Activated CD8-positive, alpha-beta memory T cell treated with anti-CD3 and anti-CD28 coated beads, Interleukin-2, amount 10 ng/mL, durations not matched to agents 7 days and 5 days (primary cell): ENCODE measurements around the gene IGF1R. TPM values are rescaled to one million over a fixed set of nuclear protein-coding genes. Genes with fewer than 3 reads are reported as not detected.

Source experiments
- ATAC-seq: fragments of 150-1000 bp; cut with Tn5 transposase; one replicate; pipeline ENCODE4 v1.10.0; 2021; ENCODE audit warnings: moderate library complexity
- CTCF ChIA-PET: fragments of 350-600 bp; sonication (Branson Sonifier 250); formaldehyde crosslinking; loops from one replicate; lab custom pipeline; 2021; ENCODE audit warnings: antibody characterized with exemption; lab: Charles Lee
- DNase-seq: peaks from one replicate; pipeline ENCODE4 v3.0.0-alpha.2; 2020
- H3K27ac Mint-ChIP-seq: one replicate; pipeline ENCODE4 v1.8.0; 2021; ENCODE audit warnings: mild to moderate bottlenecking, mixed read lengths
- H3K27me3 Mint-ChIP-seq: one replicate; pipeline ENCODE4 v1.8.0; 2021; ENCODE audit warnings: mixed read lengths
- H3K36me3 Mint-ChIP-seq: one replicate; pipeline ENCODE4 v1.8.0; 2021; ENCODE audit warnings: mild to moderate bottlenecking, mixed read lengths
- H3K4me1 Mint-ChIP-seq: one replicate; pipeline ENCODE4 v1.8.0; 2021; ENCODE audit warnings: mixed read lengths
- H3K4me3 Mint-ChIP-seq: one replicate; pipeline ENCODE4 v1.8.0; 2021; ENCODE audit warnings: mild to moderate bottlenecking, moderate library complexity, mixed read lengths
- H3K9me3 Mint-ChIP-seq: one replicate; pipeline ENCODE4 v1.8.0; 2022; ENCODE audit warnings: low read depth, mixed read lengths
- total RNA-seq, 2 experiments: library from RNA; stranded (reverse); gene quantifications; one replicate each; pipeline ENCODE4 v1.2.3, GENCODE V29; 2021

IGF1R gene
- total RNA-seq, 2 experiments from 2014 or later, result 6.2 to 7.0 TPM

DNA sequence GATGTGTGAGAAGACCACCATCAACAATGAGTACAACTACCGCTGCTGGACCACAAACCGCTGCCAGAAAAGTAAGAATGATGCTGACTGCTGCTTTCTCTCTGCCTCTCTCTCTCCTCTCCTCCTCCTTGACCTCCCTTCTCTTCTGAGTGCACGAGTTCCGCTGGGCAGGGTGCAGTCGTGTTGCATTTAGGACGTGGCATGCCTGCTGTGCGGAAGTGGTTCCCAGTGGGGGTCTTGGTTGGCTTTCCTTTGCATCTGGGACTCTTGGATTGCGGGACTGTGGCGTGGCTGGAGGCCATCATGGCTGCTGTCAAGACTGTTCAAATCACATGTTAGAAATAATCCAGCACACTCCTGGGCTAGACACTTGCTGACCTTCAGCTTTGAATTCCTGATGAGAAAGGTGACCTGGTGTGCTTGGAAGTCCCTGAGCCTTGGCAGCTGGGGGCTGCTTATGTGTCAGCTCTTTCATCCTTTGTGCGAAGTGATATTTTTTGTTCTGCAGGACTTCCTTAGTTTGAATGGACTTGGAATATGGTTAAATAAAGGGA, 59.8 kb downstream of the IGF1R start:
- Mint-ChIP-seq H3K4me3 (no peak overlapping the region), H3K27me3 (no peaks in the 10 kb centered on the region), H3K27ac (no peak overlapping the region), H3K36me3 (peaks cover 3% of the 10 kb centered on the region), H3K9me3 (no peaks in the 10 kb centered on the region), H3K4me1 (peaks cover 2% of the 10 kb centered on the region)
- DNase-seq (no peak), ATAC-seq (no peak)
- CTCF ChIA-PET, result no interaction called here

- Mint-ChIP-seq H3K27ac (no peak overlapping the region), H3K36me3 (peaks cover 3% of the 10 kb centered on the region), H3K4me3 (no peak overlapping the region), H3K27me3 (no peaks in the 10 kb centered on the region), H3K9me3 (no peaks in the 10 kb centered on the region), H3K4me1 (peaks cover 17% of the 10 kb centered on the region)
- ATAC-seq, result no peak
- CTCF ChIA-PET, result no interaction called here
- DNase-seq, result no peak
Observed at GRCh38 chr15:98711810-98712209, 63.5 kb downstream of the IGF1R start.

DNA sequence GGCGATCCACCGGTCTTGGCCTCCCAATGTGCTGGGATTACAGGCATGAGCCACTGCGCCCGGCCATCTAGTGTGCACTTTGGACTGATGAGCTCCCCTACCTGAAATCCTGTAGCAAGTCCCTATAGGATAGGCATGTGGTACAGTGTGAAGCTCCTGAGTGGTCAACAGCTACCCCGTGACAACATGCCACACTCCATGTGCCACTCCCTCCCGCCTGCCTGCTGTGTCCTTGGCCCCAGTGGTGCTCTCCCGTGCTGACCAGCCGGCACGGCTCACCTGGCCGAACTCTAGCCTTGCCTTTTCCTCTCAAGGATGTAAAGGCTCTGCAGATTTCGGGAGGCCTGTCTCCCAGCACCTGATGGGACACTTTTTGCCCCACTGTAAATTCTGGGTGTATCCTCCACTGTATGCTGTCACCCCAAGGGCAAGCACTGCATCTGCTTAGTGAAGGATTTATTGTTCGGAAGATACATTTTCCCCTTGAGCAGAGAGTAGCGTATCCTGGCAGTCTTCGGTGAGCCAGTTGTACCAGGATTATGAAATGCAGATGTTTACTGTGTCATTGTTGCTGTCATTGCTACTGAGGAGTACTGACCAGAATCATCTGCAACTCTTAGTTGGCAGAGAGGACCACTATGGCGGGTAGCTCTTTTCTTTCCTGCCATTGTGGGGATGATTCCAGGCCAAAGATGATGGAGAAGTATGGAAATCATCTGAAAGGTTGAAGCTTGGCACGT, 64.7 kb downstream of the IGF1R start:
- H3K27ac Mint-ChIP-seq, result no peak overlapping the region
- ATAC-seq (no peak), DNase-seq (no peak)
- H3K9me3 Mint-ChIP-seq, result no peaks in the 10 kb centered on the region
- H3K27me3 Mint-ChIP-seq, result no peaks in the 10 kb centered on the region
- CTCF ChIA-PET, result no interaction called here
- H3K4me3 Mint-ChIP-seq, result no peak overlapping the region
- H3K4me1 Mint-ChIP-seq, result peaks cover 17% of the 10 kb centered on the region
- H3K36me3 Mint-ChIP-seq, result peaks cover 2% of the 10 kb centered on the region

GRCh38 chr15:98713585-98714001, 65.3 kb downstream of the IGF1R start:
- ATAC-seq, result peak; percentile 16
- no peak for DNase-seq
- Mint-ChIP-seq H3K9me3 (no peaks in the 10 kb centered on the region), H3K27me3 (no peaks in the 10 kb centered on the region), H3K4me1 (peaks cover 17% of the 10 kb centered on the region), H3K36me3 (peaks cover 1% of the 10 kb centered on the region), H3K27ac (no peak overlapping the region), H3K4me3 (no peak overlapping the region)
- CTCF ChIA-PET, result no interaction called here

GRCh38 chr15:98714922-98715321, 66.6 kb downstream of the IGF1R start:
- H3K27me3 Mint-ChIP-seq, result no peaks in the 10 kb centered on the region
- no peak for ATAC-seq
- peaks cover 17% of the 10 kb centered on the region for H3K4me1 Mint-ChIP-seq
- H3K9me3 Mint-ChIP-seq, result no peaks in the 10 kb centered on the region
- H3K36me3 Mint-ChIP-seq, result peaks cover 1% of the 10 kb centered on the region
- CTCF ChIA-PET, result no interaction called here
- no peak overlapping the region for H3K4me3 Mint-ChIP-seq
- H3K27ac Mint-ChIP-seq, result no peak overlapping the region
- no peak for DNase-seq

DNA sequence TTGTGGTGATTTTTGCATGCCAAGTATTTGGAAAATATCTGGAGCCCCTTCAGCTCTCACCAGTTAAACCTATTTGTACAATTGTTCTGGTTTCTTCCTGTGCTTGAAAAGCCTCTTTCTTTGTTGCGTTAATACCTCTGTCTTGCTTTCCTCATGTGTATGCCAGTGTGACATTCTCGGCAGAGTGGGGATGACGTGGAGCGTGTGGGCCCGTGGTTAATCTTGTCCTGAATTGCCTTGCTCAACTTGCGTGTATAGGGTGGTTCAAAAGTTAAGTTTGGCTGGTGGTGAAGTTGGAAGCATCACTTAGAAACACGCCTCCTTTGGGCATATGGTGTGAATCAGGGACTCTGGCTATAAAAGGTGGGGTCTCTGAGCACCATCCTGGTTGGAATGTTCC, 67.1 kb downstream of the IGF1R start:
- Mint-ChIP-seq H3K9me3 (no peaks in the 10 kb centered on the region), H3K36me3 (peaks cover 1% of the 10 kb centered on the region), H3K4me3 (no peak overlapping the region), H3K27me3 (no peaks in the 10 kb centered on the region), H3K27ac (no peak overlapping the region), H3K4me1 (peaks cover 17% of the 10 kb centered on the region)
- CTCF ChIA-PET, result no interaction called here
- DNase-seq, result no peak
- ATAC-seq, result no peak

DNA sequence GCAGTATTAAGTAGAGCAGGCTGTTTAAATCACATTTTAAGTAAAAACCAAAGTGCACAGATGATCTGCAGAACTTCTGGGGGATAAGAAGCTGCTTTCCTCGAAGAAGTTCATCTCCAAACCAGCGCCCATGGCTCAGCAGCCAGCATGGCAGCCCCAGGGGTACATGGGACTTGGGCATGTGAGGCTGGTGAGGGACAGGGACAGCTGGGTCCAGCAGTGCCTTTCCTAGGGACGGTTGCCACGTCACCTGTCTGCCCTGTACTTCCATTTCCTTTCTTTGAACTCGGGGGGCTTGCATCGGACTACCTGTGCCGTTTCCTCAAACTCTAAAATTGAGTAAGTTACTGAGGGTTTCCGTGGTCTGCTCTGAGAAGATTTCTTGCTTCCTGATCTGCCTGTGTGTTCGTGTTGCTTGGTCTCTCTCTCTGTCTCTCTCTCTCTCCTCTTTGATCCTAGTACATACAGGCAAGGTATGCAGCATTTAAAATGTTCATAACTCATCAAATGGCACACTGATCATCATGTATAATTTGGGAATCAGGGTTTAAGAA, 67.6 kb downstream of the IGF1R start:
- Mint-ChIP-seq H3K9me3 (no peaks in the 10 kb centered on the region), H3K4me3 (no peak overlapping the region), H3K4me1 (peaks cover 17% of the 10 kb centered on the region), H3K27me3 (no peaks in the 10 kb centered on the region), H3K36me3 (peaks cover 1% of the 10 kb centered on the region), H3K27ac (no peak overlapping the region)
- CTCF ChIA-PET, result no interaction called here
- DNase-seq, result no peak
- ATAC-seq, result peak; percentile 23

DNA sequence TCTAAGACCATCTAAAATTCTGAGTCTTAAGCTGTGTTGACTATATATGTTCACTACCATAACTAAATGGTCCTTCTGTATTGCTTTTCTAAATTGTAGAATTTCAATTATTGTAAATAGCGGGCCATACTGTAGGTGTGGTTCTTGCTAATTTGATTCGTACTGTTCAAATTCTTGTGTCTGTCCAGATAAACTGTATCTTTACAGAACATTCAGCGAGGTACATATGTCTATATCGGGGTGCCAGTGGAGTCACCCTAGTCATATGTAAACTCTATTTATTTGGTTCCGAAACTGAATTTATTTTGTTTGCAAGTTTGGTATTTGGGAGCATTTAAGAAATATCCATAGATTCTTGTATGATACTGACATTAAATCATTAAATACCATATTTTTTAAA, 69.0 kb downstream of the IGF1R start:
- Mint-ChIP-seq H3K4me1 (peaks cover 17% of the 10 kb centered on the region), H3K27ac (no peak overlapping the region), H3K27me3 (no peaks in the 10 kb centered on the region), H3K9me3 (no peaks in the 10 kb centered on the region), H3K4me3 (no peak overlapping the region), H3K36me3 (no peaks in the 10 kb centered on the region)
- DNase-seq, result no peak
- CTCF ChIA-PET, result no interaction called here
- ATAC-seq, result no peak

DNA sequence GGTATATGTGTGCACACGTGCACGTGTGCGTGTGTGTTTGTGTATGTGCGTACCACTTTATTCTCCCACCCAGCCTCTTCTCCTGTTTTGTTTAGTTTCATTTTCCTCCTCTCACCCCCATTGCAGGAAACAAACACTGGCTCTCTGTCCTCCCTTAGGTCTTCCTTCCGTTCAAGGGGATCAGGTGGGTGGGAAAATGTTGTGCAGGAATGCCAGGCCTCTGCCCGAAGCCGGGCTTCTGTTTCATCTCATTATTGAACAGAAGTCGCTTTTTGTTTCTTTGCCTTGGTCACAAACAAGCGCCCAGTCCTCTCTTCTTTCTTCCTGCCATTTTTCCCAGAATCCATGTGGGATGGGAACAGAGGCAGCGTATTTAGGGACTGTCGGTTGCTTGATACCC, 69.6 kb downstream of the IGF1R start:
- H3K27me3 Mint-ChIP-seq, result no peaks in the 10 kb centered on the region
- no peak for DNase-seq
- CTCF ChIA-PET, result no interaction called here
- H3K27ac Mint-ChIP-seq, result no peak overlapping the region
- no peaks in the 10 kb centered on the region for H3K9me3 Mint-ChIP-seq
- ATAC-seq, result no peak
- H3K4me1 Mint-ChIP-seq, result peaks cover 17% of the 10 kb centered on the region
- no peak overlapping the region for H3K4me3 Mint-ChIP-seq
- no peaks in the 10 kb centered on the region for H3K36me3 Mint-ChIP-seq

GRCh38 chr15:98718426-98719136, 70.2 kb downstream of the IGF1R start:
- CTCF ChIA-PET, result no interaction called here
- Mint-ChIP-seq H3K9me3 (no peaks in the 10 kb centered on the region), H3K36me3 (no peaks in the 10 kb centered on the region), H3K4me3 (no peak overlapping the region), H3K27me3 (no peaks in the 10 kb centered on the region), H3K27ac (no peak overlapping the region), H3K4me1 (peaks cover 13% of the 10 kb centered on the region)
- DNase-seq, result no peak
- no peak for ATAC-seq

DNA sequence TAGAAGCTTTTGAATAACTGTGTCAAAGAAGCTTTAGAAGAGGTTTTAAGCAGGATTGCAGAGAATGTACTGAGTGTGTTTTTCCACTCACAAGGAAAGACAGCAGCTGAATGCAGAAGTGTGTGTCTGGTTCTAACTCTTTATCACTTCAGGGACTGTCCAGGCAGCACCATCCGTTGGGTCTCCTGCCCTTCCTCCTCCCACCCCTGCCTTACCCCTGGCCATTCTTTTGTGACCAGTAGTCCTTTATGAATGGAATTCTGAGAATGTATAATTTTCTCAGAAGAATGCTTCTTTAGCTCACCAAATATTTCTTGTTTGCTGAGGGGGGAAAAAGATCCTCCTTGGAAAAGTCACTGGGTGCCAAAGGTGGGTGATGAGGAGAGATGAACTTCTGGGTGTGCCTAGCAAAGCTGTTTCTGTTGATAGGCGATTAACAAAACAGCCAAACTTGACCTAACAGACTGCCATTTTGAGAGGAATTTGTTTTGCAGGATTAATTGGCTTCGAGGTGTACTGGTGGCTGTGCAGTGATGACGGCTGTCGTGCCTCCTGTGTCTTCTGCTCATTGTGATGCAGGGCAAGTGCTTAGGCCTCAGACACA, 70.9 kb downstream of the IGF1R start:
- no peaks in the 10 kb centered on the region for H3K9me3 Mint-ChIP-seq
- CTCF ChIA-PET, result no interaction called here
- H3K36me3 Mint-ChIP-seq, result no peaks in the 10 kb centered on the region
- H3K27me3 Mint-ChIP-seq, result no peaks in the 10 kb centered on the region
- no peak for DNase-seq
- peaks cover 6% of the 10 kb centered on the region for H3K4me1 Mint-ChIP-seq
- H3K27ac Mint-ChIP-seq, result no peak overlapping the region
- no peak for ATAC-seq
- no peak overlapping the region for H3K4me3 Mint-ChIP-seq

- Mint-ChIP-seq H3K27me3 (no peaks in the 10 kb centered on the region), H3K27ac (no peak overlapping the region), H3K4me1 (peaks cover 6% of the 10 kb centered on the region), H3K9me3 (no peaks in the 10 kb centered on the region), H3K36me3 (no peaks in the 10 kb centered on the region), H3K4me3 (no peak overlapping the region)
- ATAC-seq, result no peak
- DNase-seq, result no peak
- CTCF ChIA-PET, result no interaction called here
Observed at GRCh38 chr15:98720031-98720430, 71.7 kb downstream of the IGF1R start.
